Glutamatergic neuron (in vitro differentiated cells): ENCODE measurements around the gene GPR132. TPM values are rescaled to one million over a fixed set of nuclear protein-coding genes. Genes with fewer than 3 reads are reported as not detected.
"Not testable (repeated sequence)": the region's sequence is repeated elsewhere in the genome, so short reads cannot be mapped to it uniquely, and the experiment has no call there.

ENCODE experiments used
- DNase-seq: peaks from one replicate; pipeline ENCODE4 v3.0.0; 2022
- H3K27ac Mint-ChIP-seq: one replicate; pipeline ENCODE4 v1.8.0; 2020; ENCODE audit warnings: mild to moderate bottlenecking, mixed read lengths, inconsistent platforms; ENCODE audit not compliant: unreplicated experiment
- H3K27me3 Mint-ChIP-seq: one replicate; pipeline ENCODE4 v1.8.0; 2020; ENCODE audit warnings: mild to moderate bottlenecking, moderate library complexity, mixed read lengths, inconsistent platforms; ENCODE audit not compliant: unreplicated experiment
- H3K36me3 Mint-ChIP-seq: one replicate; pipeline ENCODE4 v1.8.0; 2020; ENCODE audit warnings: mild to moderate bottlenecking, mixed read lengths, inconsistent platforms; ENCODE audit not compliant: unreplicated experiment
- H3K4me1 Mint-ChIP-seq: one replicate; pipeline ENCODE4 v1.8.0; 2020; ENCODE audit warnings: mild to moderate bottlenecking, low read depth, mixed read lengths, inconsistent platforms; ENCODE audit not compliant: unreplicated experiment
- H3K4me3 Mint-ChIP-seq: one replicate; pipeline ENCODE4 v1.8.0; 2020; ENCODE audit warnings: mild to moderate bottlenecking, mixed read lengths, inconsistent platforms; ENCODE audit not compliant: unreplicated experiment
- H3K9me3 Mint-ChIP-seq: one replicate; pipeline ENCODE4 v1.8.0; 2020; ENCODE audit warnings: mild to moderate bottlenecking, moderate library complexity, mixed read lengths, inconsistent platforms; ENCODE audit not compliant: unreplicated experiment
- CTCF ChIP-seq: fragments of 200-600 bp; sonication (generic); IDR thresholded peaks from one replicate; pipeline ENCODE4 v1.5.0; 2021; ENCODE audit not compliant: partially characterized antibody, unreplicated experiment
- total RNA-seq: library from RNA; stranded (reverse); fragmentation: NEBNext Ultra II Directional; extraction: Animal tissue kit (Norgen Biotek cat#: 25700); gene quantifications from one replicate; pipeline ENCODE4 v1.2.1, GENCODE V29; 2021; ENCODE audit not compliant: unreplicated experiment

GPR132 gene
- total RNA-seq, 1 donor from 2014 or later, result not detected

GRCh38 chr14:105034315-105035039 is 30.8 kb downstream of the GPR132 start:
- DNase-seq, result no peak
- H3K27ac Mint-ChIP-seq, result no peak overlapping the region
- H3K4me1 Mint-ChIP-seq, result peaks cover 3% of the 10 kb centered on the region
- peaks cover 2% of the 10 kb centered on the region for H3K9me3 Mint-ChIP-seq
- peaks cover 12% of the 10 kb centered on the region for H3K36me3 Mint-ChIP-seq
- no peak for TF ChIP-seq CTCF
- no peak overlapping the region for H3K4me3 Mint-ChIP-seq
- peaks cover 3% of the 10 kb centered on the region for H3K27me3 Mint-ChIP-seq

GRCh38 chr14:105033412-105033900 is 31.8 kb downstream of the GPR132 start:
- not testable (repeated sequence) for H3K4me1 Mint-ChIP-seq, H3K27ac Mint-ChIP-seq, DNase-seq, H3K27me3 Mint-ChIP-seq, H3K9me3 Mint-ChIP-seq
- H3K4me3 Mint-ChIP-seq, result peak overlapping the region; percentile 75
- peaks cover 12% of the 10 kb centered on the region for H3K36me3 Mint-ChIP-seq

- H3K27me3 Mint-ChIP-seq, H3K4me3 Mint-ChIP-seq, H3K9me3 Mint-ChIP-seq, H3K27ac Mint-ChIP-seq, H3K4me1 Mint-ChIP-seq, DNase-seq: not testable (repeated sequence)
- peaks cover 12% of the 10 kb centered on the region for H3K36me3 Mint-ChIP-seq
These were observed 32.8 kb downstream of the GPR132 start for GRCh38 chr14:105032451-105032901.

- Mint-ChIP-seq H3K27me3 (peaks cover 3% of the 10 kb centered on the region), H3K27ac (peak overlapping the region; percentile 64)
These were observed 34.3 kb downstream of the GPR132 start for GRCh38 chr14:105030836-105031396.

GRCh38 chr14:105030194-105030593 is 35.0 kb downstream of the GPR132 start:
- Mint-ChIP-seq H3K9me3 (peaks cover 2% of the 10 kb centered on the region), H3K36me3 (peaks cover 12% of the 10 kb centered on the region), H3K4me1 (peaks cover 3% of the 10 kb centered on the region), H3K27me3 (peaks cover 3% of the 10 kb centered on the region), H3K4me3 (no peak overlapping the region), H3K27ac (peak overlapping the region; percentile 64)
- no peak for TF ChIP-seq CTCF
- DNase-seq, result peak; percentile 52

More at GRCh38 chr14:105030836-105031396, 34.3 kb downstream of the GPR132 start:
- no peak for TF ChIP-seq CTCF
- DNase-seq, result no peak
- H3K4me1 Mint-ChIP-seq, result peaks cover 3% of the 10 kb centered on the region
- H3K9me3 Mint-ChIP-seq, result peaks cover 2% of the 10 kb centered on the region
- no peak overlapping the region for H3K4me3 Mint-ChIP-seq
- H3K36me3 Mint-ChIP-seq, result peaks cover 12% of the 10 kb centered on the region

GRCh38 chr14:105029402-105029801 is 35.8 kb downstream of the GPR132 start:
- no peak overlapping the region for H3K27ac Mint-ChIP-seq
- DNase-seq, result no peak
- no peak for TF ChIP-seq CTCF
- H3K27me3 Mint-ChIP-seq, result peaks cover 3% of the 10 kb centered on the region
- H3K9me3 Mint-ChIP-seq, result peaks cover 2% of the 10 kb centered on the region
- peaks cover 11% of the 10 kb centered on the region for H3K36me3 Mint-ChIP-seq
- peaks cover 3% of the 10 kb centered on the region for H3K4me1 Mint-ChIP-seq
- no peak overlapping the region for H3K4me3 Mint-ChIP-seq
